Ascending aorta (tissue), 2 donors: ENCODE results near the gene BMPR1A. TPM values are rescaled to one million over a fixed set of nuclear protein-coding genes. Genes with fewer than 3 reads are reported as not detected.

Source experiments
- DNase-seq, 2 donors: peaks; one replicate each; pipeline ENCODE4 v3.0.0-alpha.2; 2019; ENCODE audit warnings: low spot score in 2 of 2
- H3K27ac ChIP-seq, 2 donors: fragments of 200-600 bp; sonication (generic); one replicate each; pipeline ENCODE4 v1.5.1; 2016 to 2017; ENCODE audit warnings: mild to moderate bottlenecking in 1 of 2
- H3K27me3 ChIP-seq: fragments of 200-600 bp; sonication (generic); one replicate; pipeline ENCODE4 v1.5.1; 2017
- H3K36me3 ChIP-seq, 2 donors: fragments of 200-600 bp; sonication (generic); one replicate each; pipeline ENCODE4 v1.5.1; 2016
- H3K4me1 ChIP-seq, 2 donors: fragments of 200-600 bp; sonication (generic); one replicate each; pipeline ENCODE4 v1.5.1; 2016 to 2017; ENCODE audit warnings: mild to moderate bottlenecking in 1 of 2
- H3K4me3 ChIP-seq, 2 donors: fragments of 200-600 bp; sonication (generic); one replicate each; pipeline ENCODE4 v1.5.1; 2016 to 2017; ENCODE audit warnings: mild to moderate bottlenecking in 1 of 2
- H3K9me3 ChIP-seq, 2 donors: fragments of 200-600 bp; sonication (generic); one replicate each; pipeline ENCODE4 v1.5.1; 2016
- intact Hi-C: fragments of 100-400 bp; cut with DNase I; formaldehyde crosslinking; loops from one replicate; pipeline ENCODE4 v1.15.1; 2023
- total RNA-seq: library from RNA; depleted of rRNA; stranded (reverse); fragments of >200 nt; gene quantifications from one replicate; pipeline ENCODE4 v1.1.0, GENCODE V29; 2016
- TF ChIP-seq, protein P1 (sequence below), 3 experiments: fragments of 200-600 bp in 2 of 3; fragments of 450-650 bp in 1 of 3; sonication (generic) in 2 of 3; IDR thresholded peaks; one replicate each; pipeline ENCODE4 v1.5.1; 2016 to 2019; ENCODE audit warnings: antibody characterized with exemption in 3 of 3, mild to moderate bottlenecking in 1 of 3, moderate library complexity in 1 of 3

Gene BMPR1A
- total RNA-seq, 1 donor from 2014 or later = 12.9 TPM

DNA sequence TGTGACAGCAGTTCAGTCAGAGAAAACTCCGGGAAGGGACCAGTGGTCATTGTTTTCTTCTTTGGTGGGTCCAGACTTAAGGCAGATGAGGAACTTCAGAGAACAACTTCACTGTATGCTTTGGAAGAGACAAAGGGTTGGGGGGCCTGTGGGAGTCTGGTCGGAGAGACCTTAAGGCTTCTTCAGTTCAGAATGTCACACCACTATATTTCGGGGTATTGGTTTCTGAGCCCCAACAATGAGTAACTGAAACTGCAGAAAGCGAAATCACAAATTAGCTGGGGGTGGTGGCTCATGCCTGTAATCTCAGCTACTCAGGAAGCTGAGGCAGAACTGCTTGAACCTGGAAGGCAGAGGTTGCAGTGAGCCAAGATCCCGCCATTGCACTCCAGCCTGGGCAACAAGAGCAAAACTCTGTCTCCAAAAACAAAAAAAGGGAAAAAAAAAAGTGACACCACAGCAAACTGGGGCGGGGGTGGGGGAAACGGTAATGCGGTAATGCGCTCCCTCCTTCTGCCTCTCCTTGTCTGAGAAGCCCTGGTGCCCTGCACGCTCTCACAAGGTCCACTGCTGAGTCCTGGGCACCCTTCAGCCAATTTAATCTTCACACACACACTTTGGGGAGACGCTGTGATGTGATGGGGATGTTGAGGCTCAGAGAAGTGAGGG, 209.7 kb downstream of the BMPR1A start:
- no peak for DNase-seq
- peaks cover 12 to 39% of the 10 kb centered on the region in 2 donors for H3K4me1 ChIP-seq
- TF ChIP-seq, protein P1, sequence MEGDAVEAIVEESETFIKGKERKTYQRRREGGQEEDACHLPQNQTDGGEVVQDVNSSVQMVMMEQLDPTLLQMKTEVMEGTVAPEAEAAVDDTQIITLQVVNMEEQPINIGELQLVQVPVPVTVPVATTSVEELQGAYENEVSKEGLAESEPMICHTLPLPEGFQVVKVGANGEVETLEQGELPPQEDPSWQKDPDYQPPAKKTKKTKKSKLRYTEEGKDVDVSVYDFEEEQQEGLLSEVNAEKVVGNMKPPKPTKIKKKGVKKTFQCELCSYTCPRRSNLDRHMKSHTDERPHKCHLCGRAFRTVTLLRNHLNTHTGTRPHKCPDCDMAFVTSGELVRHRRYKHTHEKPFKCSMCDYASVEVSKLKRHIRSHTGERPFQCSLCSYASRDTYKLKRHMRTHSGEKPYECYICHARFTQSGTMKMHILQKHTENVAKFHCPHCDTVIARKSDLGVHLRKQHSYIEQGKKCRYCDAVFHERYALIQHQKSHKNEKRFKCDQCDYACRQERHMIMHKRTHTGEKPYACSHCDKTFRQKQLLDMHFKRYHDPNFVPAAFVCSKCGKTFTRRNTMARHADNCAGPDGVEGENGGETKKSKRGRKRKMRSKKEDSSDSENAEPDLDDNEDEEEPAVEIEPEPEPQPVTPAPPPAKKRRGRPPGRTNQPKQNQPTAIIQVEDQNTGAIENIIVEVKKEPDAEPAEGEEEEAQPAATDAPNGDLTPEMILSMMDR (IDR thresholded peaks at IDR 0.05) = no peak
- H3K27ac ChIP-seq = peak overlapping the region; percentile 99 to 100
- H3K4me3 ChIP-seq = peak overlapping the region in 1 of 2 donors; percentile 79
- H3K27me3 ChIP-seq = no peaks in the 10 kb centered on the region
- H3K9me3 ChIP-seq = no peaks in the 10 kb centered on the region
- intact Hi-C loops = loop anchor here (1.0 to 5.0 kb wide), 2 partner anchors 27 to 209 kb away; partner anchors contain the start of gene BMPR1A
- no peaks in the 10 kb centered on the region for H3K36me3 ChIP-seq

DNA sequence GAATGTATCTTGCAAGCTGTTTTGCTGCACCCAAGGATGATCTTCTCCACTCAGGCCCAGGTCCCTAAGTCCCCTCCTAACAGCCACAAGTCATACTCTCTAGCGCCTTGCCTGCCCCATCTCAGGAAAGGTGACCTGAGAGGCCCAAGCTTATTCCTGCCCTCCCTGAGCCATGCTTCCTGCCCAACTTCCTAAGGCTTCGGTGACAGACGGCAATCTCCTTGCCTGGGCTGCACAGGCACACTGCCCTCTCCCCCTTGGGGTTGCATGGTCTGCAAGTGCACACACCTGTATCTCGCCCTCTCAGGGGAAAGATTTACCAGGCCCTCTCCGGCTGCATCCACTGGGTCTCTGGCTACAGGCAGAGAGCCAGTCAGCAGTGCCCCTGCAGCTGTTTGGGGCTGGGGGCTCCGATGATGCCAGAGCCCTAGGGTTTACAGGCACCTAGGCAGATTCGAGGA, 211.1 kb downstream of the BMPR1A start:
- TF ChIP-seq, protein P1 (IDR thresholded peaks at IDR 0.05) = no peak
- intact Hi-C loops = loop anchor here (5.0 kb wide), 1 partner anchor 210 kb away; the partner anchor contains the start of gene BMPR1A
- Histone ChIP-seq H3K36me3 (no peaks in the 10 kb centered on the region), H3K9me3 (no peaks in the 10 kb centered on the region), H3K4me3 (peak overlapping the region; percentile 68 to 79), H3K27ac (peak overlapping the region; percentile 99 to 100), H3K4me1 (peaks cover 16 to 49% of the 10 kb centered on the region in 2 donors), H3K27me3 (no peaks in the 10 kb centered on the region)
- DNase-seq = peak in 1 of 2 donors; percentile 63

DNA sequence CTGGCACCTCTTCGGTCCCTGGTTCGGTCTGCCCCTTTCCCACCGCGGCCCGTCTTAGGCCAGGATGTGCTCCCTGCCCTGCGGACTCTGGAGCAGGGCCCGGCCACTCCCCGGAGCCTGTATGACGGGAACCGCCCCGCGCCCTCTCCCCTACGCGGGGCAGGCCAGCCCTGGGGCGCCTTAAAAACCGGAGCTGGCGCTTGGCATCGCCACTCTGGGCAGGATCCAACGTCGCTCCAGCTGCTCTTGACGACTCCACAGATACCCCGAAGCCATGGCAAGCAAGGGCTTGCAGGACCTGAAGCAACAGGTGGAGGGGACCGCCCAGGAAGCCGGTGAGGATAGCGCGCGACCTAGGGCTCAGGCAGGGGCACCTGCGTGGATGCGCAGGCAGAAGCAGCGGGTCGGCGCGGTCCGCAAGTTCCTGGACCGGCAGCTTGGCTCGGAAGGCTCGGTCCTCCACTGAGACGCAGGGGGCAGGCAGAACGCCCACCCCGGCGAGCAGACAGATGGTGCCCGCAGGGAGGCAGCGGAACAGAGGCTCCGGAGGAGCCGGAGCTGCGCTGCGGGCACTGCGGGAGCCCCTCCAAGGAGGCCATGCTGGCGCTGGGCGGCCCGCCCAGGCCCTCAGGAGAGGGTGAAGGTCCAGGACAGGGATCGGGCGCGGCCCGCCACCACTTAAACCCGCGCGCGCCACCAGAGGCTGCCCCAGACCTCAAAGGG, 212.0 kb downstream of the BMPR1A start, which contains the start of gene ADIRF:
Gene ADIRF (plus strand): TSS at position 212 of the 723 bp plus-strand sequence. CDS start 63 bp downstream, at position 275.
- Histone ChIP-seq H3K27me3 (no peaks in the 10 kb centered on the region), H3K36me3 (no peaks in the 10 kb centered on the region), H3K9me3 (no peaks in the 10 kb centered on the region), H3K4me3 (peak within 1 kb of the TSS; percentile 68 to 79), H3K27ac (peak within 1 kb of the TSS; percentile 99 to 100), H3K4me1 (peaks cover 16 to 50% of the 10 kb centered on the region in 2 donors)
- TF ChIP-seq, protein P1 (IDR thresholded peaks at IDR 0.05) = no peak
- intact Hi-C loops = loop anchor here (5.0 kb wide), 1 partner anchor 211 kb away; the partner anchor contains the start of gene BMPR1A
- peak in 1 of 2 donors; percentile 85 for DNase-seq

DNA sequence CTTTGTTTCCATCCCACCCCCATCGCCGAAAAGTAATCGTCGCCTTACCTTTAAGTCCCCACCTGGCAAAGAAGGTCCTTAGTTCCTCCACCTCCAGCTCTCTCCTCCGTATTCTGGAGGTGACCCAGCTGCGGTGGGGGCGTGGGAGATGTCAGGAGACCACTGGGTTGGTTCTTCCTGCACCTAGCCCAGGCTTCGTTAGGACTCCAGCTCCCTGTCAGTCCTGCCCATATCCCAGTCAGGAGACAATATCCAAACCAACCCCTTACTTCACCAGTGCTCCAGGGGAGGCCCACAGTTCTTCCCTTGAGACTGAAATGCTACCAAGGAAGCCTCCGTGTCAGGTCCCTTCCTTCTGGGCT, 212.6 kb downstream of the BMPR1A start:
- Histone ChIP-seq H3K27me3 (no peaks in the 10 kb centered on the region), H3K9me3 (no peaks in the 10 kb centered on the region), H3K4me3 (peak overlapping the region; percentile 68 to 79), H3K4me1 (peaks cover 16 to 47% of the 10 kb centered on the region in 2 donors), H3K27ac (peak overlapping the region; percentile 99 to 100), H3K36me3 (no peaks in the 10 kb centered on the region)
- no peak for DNase-seq
- TF ChIP-seq, protein P1 (IDR thresholded peaks at IDR 0.05) = no peak
- intact Hi-C loops = loop anchor here (5.0 kb wide), 1 partner anchor 212 kb away; the partner anchor contains the start of gene BMPR1A

DNA sequence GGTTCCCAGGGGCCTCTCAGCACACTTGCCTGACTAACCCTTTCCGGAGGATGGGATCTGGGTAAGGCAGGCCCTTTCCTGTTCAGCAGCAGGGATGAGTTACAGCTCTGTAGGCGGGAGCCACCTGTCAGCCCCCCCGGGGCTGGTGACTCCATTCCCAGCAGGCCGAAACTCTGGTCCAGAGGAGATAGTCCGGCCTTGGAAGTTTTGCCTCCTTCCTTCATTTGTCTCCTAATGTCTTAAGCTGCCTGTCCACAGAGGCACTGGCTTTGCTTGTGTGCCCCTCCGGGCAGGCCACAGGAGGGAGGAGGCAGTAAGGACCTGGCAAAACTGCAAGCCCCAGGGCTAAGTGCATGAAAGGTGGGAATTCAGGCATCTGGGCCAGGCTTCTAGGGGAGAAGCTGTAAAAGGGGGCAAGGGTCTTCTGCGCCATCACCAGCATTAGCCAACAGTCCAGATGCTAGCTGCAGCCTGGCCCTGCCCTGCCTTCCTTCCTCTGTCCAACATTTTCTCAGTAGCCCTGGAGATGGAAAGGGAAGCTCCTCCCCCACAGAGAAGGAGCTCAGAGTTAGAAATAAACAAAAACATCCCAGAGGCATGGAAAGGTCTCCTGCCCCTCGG, 213.1 kb downstream of the BMPR1A start:
- peak in 1 of 2 donors; percentile 72 for DNase-seq
- Histone ChIP-seq H3K9me3 (no peaks in the 10 kb centered on the region), H3K4me3 (peak overlapping the region; percentile 68 to 79), H3K27ac (peak overlapping the region; percentile 99 to 100), H3K27me3 (no peaks in the 10 kb centered on the region), H3K36me3 (no peaks in the 10 kb centered on the region), H3K4me1 (peaks cover 16 to 41% of the 10 kb centered on the region in 2 donors)
- intact Hi-C loops = loop anchor here (1.0 to 5.0 kb wide), 2 partner anchors 126 to 212 kb away; partner anchors contain the start of genes BMPR1A and SHLD2
- TF ChIP-seq, protein P1 (IDR thresholded peaks at IDR 0.05) = no peak
